A549 (cell line): ENCODE measurements around the gene PSD2.

ENCODE experiments used
- BHLHE40 ChIP-seq: IDR thresholded peaks from 2 replicates; pipeline ENCODE4 v1.6.1; 2012; ENCODE audit warnings: low read depth, low read length, inconsistent platforms
- CBX2 ChIP-seq: fragments of 200-600 bp; sonication (generic); IDR thresholded peaks from 2 replicates; pipeline ENCODE4 v1.6.1; 2016; ENCODE audit warnings: low read depth, mild to moderate bottlenecking, borderline replicate concordance
- CEBPB ChIP-seq, 2 experiments: fragments of >200 bp in 1 of 2; sonication (Bioruptor Twin) in 1 of 2; formaldehyde crosslinking in 1 of 2; IDR thresholded peaks; 2 replicates each; pipeline ENCODE4 v1.6.1; 2012 to 2016
- EP300 ChIP-seq, 2 experiments: fragments of >200 bp; sonication (Bioruptor Twin); formaldehyde crosslinking; IDR thresholded peaks; 2 replicates in 1 of 2; 3 replicates in 1 of 2; pipeline ENCODE4 v1.6.1; 2016 to 2017
- ESRRA ChIP-seq: fragments of 150-350 bp; IDR thresholded peaks from 2 replicates; pipeline ENCODE4 v1.6.1; 2014; ENCODE audit warnings: mild to moderate bottlenecking, low read length, borderline replicate concordance
- KDM1A ChIP-seq: fragments of 200-600 bp; sonication (generic); IDR thresholded peaks from 2 replicates; pipeline ENCODE4 v1.6.1; 2016; ENCODE audit warnings: low read depth, mild to moderate bottlenecking
- KDM5A ChIP-seq: fragments of 200-600 bp; sonication (generic); IDR thresholded peaks from 2 replicates; pipeline ENCODE4 v1.6.1; 2016; ENCODE audit warnings: antibody characterized with exemption, mild to moderate bottlenecking
- POLR2A ChIP-seq: IDR thresholded peaks from 2 replicates; pipeline ENCODE4 v1.6.1; 2012; ENCODE audit warnings: mild to moderate bottlenecking, low read length
- RAD21 ChIP-seq, 2 experiments: fragments of >200 bp in 1 of 2; sonication (Bioruptor Twin) in 1 of 2; formaldehyde crosslinking in 1 of 2; IDR thresholded peaks in 1 of 2; conservative IDR thresholded peaks in 1 of 2; 2 replicates in 1 of 2; 3 replicates in 1 of 2; pipeline ENCODE4 v1.6.1; 2012 to 2018; ENCODE audit warnings: inconsistent platforms in 1 of 2
- RFX5 ChIP-seq: fragments of 450-650 bp; IDR thresholded peaks from 2 replicates; pipeline ENCODE4 v1.7.1; 2014; ENCODE audit warnings: antibody characterized with exemption, mild to moderate bottlenecking, moderate library complexity
- TP53 ChIP-seq: fragments of 250-450 bp; sonication (Bioruptor Pico); IDR thresholded peaks from 2 replicates; pipeline ENCODE4 v1.5.0; 2021; ENCODE audit warnings: mild to moderate bottlenecking, moderate library complexity
- TF ChIP-seq, protein P1 (sequence below): fragments of >200 bp; sonication (Bioruptor Twin); formaldehyde crosslinking; IDR thresholded peaks from 3 replicates; pipeline ENCODE4 v1.5.1; 2016
- TF ChIP-seq, protein P2 (sequence below): fragments of 200-600 bp; sonication (generic); IDR thresholded peaks from 2 replicates; pipeline ENCODE4 v1.6.1; 2016; ENCODE audit warnings: antibody characterized with exemption, mild to moderate bottlenecking, moderate library complexity

- TF ChIP-seq RFX5 (no peak), POLR2A (no peak), RAD21 (conservative IDR thresholded peaks at IDR 0.05 in 1 of 2, IDR thresholded peaks at IDR 0.05 in 1 of 2) (no peak), CEBPB (IDR thresholded peaks at IDR 0.05) (no peak), ESRRA (no peak), CBX2 (no peak), EP300 (IDR thresholded peaks at IDR 0.05) (no peak), TP53 (CRISPR knock-in tag) (no peak), BHLHE40 (no peak), KDM1A (no peak), KDM5A (no peak)
- TF ChIP-seq, protein P1, sequence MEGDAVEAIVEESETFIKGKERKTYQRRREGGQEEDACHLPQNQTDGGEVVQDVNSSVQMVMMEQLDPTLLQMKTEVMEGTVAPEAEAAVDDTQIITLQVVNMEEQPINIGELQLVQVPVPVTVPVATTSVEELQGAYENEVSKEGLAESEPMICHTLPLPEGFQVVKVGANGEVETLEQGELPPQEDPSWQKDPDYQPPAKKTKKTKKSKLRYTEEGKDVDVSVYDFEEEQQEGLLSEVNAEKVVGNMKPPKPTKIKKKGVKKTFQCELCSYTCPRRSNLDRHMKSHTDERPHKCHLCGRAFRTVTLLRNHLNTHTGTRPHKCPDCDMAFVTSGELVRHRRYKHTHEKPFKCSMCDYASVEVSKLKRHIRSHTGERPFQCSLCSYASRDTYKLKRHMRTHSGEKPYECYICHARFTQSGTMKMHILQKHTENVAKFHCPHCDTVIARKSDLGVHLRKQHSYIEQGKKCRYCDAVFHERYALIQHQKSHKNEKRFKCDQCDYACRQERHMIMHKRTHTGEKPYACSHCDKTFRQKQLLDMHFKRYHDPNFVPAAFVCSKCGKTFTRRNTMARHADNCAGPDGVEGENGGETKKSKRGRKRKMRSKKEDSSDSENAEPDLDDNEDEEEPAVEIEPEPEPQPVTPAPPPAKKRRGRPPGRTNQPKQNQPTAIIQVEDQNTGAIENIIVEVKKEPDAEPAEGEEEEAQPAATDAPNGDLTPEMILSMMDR: no peak
- TF ChIP-seq, protein P2, sequence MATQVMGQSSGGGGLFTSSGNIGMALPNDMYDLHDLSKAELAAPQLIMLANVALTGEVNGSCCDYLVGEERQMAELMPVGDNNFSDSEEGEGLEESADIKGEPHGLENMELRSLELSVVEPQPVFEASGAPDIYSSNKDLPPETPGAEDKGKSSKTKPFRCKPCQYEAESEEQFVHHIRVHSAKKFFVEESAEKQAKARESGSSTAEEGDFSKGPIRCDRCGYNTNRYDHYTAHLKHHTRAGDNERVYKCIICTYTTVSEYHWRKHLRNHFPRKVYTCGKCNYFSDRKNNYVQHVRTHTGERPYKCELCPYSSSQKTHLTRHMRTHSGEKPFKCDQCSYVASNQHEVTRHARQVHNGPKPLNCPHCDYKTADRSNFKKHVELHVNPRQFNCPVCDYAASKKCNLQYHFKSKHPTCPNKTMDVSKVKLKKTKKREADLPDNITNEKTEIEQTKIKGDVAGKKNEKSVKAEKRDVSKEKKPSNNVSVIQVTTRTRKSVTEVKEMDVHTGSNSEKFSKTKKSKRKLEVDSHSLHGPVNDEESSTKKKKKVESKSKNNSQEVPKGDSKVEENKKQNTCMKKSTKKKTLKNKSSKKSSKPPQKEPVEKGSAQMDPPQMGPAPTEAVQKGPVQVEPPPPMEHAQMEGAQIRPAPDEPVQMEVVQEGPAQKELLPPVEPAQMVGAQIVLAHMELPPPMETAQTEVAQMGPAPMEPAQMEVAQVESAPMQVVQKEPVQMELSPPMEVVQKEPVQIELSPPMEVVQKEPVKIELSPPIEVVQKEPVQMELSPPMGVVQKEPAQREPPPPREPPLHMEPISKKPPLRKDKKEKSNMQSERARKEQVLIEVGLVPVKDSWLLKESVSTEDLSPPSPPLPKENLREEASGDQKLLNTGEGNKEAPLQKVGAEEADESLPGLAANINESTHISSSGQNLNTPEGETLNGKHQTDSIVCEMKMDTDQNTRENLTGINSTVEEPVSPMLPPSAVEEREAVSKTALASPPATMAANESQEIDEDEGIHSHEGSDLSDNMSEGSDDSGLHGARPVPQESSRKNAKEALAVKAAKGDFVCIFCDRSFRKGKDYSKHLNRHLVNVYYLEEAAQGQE: no peak
Observed at GRCh38 chr5:139755892-139756671, 39.5 kb upstream of the PSD2 start.
